ENCODE results near the gene ZBTB17. TPM values are rescaled to one million over a fixed set of nuclear protein-coding genes. Genes with fewer than 3 reads are reported as not detected.
A peak's percentile ranks its signal among the peaks of the same experiment; 100 is the strongest.

ZBTB17 gene
- total and polyA plus RNA-seq, 9 of the 15 experiments (the other 6 are each of a cell fraction or from before 2014, with no cell fraction given) = 1.1 to 53.4 (median 29.6) TPM

DNA sequence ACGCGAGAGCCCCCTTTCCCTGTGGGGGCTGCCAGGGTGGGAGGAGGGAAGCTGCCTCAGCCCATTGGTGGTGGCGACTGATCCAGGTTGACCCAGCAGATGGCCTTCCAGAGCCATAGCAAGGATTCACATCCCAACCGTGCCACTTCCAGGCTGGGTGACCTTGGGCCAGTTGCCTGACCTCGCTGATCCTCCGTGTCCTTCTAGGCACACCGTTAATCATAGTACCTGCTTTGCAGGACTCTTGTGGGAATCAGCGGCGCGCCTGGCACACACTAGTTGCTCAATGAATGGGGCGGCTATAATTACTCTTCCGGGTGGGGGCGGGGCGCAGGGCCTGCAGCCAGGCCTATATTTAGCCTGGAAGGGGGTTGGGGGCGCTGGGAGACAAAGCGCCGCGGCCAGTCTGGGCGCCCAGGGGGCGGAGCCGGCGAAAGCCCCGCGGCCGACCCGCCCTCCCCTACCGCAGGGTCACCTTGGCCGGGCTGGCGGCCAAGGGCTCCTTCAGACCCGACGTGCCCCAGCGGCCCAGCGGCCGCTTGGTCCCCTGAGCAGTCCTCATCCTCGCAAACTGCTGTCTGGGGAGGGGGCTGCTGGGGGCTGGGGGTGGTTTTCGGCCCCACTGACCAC lies 36.8 kb upstream of the ZBTB17 start (continued):
- TF ChIP-seq MXD1 (CRISPR knock-in tag; IDR thresholded peaks at IDR 0.05; ENCODE audit: borderline replicate concordance, poor library complexity, severe bottlenecking) = no peak
- peak; percentile 43; the same call in 1 of the 2 replicates for TF ChIP-seq GABPA (tag; conservative IDR thresholded peaks at IDR 0.05; ENCODE audit: low read depth)
- no peak for TF ChIP-seq GTF3C2 (IDR thresholded peaks at IDR 0.05; ENCODE audit: borderline replicate concordance, extremely low read depth, insufficient read length)
- TF ChIP-seq HIVEP1 (CRISPR knock-in tag; IDR thresholded peaks at IDR 0.05) = no peak
- TF ChIP-seq, protein P1, sequence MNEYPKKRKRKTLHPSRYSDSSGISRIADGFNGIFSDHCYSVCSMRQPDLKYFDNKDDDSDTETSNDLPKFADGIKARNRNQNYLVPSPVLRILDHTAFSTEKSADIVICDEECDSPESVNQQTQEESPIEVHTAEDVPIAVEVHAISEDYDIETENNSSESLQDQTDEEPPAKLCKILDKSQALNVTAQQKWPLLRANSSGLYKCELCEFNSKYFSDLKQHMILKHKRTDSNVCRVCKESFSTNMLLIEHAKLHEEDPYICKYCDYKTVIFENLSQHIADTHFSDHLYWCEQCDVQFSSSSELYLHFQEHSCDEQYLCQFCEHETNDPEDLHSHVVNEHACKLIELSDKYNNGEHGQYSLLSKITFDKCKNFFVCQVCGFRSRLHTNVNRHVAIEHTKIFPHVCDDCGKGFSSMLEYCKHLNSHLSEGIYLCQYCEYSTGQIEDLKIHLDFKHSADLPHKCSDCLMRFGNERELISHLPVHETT (CRISPR knock-in tag; conservative IDR thresholded peaks at IDR 0.05 in 1 of 2, IDR thresholded peaks at IDR 0.05 in 1 of 2) = no peak
- peak; percentile 85 for TF ChIP-seq ZFP36 (IDR thresholded peaks at IDR 0.05; ENCODE audit: low read depth, low read length, partially characterized antibody)
- no peak for TF ChIP-seq POLR2B (IDR thresholded peaks at IDR 0.05; ENCODE audit: low read depth, partially characterized antibody)
- no peak for TF ChIP-seq CBFA2T3 (IDR thresholded peaks at IDR 0.05)
- TF ChIP-seq, protein P2, sequence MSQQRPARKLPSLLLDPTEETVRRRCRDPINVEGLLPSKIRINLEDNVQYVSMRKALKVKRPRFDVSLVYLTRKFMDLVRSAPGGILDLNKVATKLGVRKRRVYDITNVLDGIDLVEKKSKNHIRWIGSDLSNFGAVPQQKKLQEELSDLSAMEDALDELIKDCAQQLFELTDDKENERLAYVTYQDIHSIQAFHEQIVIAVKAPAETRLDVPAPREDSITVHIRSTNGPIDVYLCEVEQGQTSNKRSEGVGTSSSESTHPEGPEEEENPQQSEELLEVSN (IDR thresholded peaks at IDR 0.05; ENCODE audit: borderline replicate concordance in 1 of 2, extremely low read depth in 1 of 2, insufficient read depth in 1 of 2, insufficient read length in 1 of 2, low read depth in 1 of 2, low read length in 1 of 2, poor library complexity in 1 of 2, severe bottlenecking in 1 of 2) = no peak
- TF ChIP-seq, protein P3, sequence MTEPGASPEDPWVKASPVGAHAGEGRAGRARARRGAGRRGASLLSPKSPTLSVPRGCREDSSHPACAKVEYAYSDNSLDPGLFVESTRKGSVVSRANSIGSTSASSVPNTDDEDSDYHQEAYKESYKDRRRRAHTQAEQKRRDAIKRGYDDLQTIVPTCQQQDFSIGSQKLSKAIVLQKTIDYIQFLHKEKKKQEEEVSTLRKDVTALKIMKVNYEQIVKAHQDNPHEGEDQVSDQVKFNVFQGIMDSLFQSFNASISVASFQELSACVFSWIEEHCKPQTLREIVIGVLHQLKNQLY (CRISPR knock-in tag; conservative IDR thresholded peaks at IDR 0.05) = no peak
- no peak for TF ChIP-seq TAF15 (IDR thresholded peaks at IDR 0.05; ENCODE audit: low read depth, low read length)
- peak; percentile 45; the same call in 1 of the 2 replicates for TF ChIP-seq JUND (IDR thresholded peaks at IDR 0.05; ENCODE audit: borderline replicate concordance, low read depth, low read length)
- no peak for TF ChIP-seq JUND (tag; IDR thresholded peaks at IDR 0.05; ENCODE audit: borderline replicate concordance, low read depth, low read length)
- TF ChIP-seq PRPF4 (IDR thresholded peaks at IDR 0.05; ENCODE audit: insufficient read depth, low read depth, low read length, poor library complexity, severe bottlenecking) = peak; percentile 72
- TF ChIP-seq L3MBTL2 (IDR thresholded peaks at IDR 0.05) = no peak
- TF ChIP-seq, protein P4, sequence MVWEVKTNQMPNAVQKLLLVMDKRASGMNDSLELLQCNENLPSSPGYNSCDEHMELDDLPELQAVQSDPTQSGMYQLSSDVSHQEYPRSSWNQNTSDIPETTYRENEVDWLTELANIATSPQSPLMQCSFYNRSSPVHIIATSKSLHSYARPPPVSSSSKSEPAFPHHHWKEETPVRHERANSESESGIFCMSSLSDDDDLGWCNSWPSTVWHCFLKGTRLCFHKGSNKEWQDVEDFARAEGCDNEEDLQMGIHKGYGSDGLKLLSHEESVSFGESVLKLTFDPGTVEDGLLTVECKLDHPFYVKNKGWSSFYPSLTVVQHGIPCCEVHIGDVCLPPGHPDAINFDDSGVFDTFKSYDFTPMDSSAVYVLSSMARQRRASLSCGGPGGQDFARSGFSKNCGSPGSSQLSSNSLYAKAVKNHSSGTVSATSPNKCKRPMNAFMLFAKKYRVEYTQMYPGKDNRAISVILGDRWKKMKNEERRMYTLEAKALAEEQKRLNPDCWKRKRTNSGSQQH (CRISPR knock-in tag; IDR thresholded peaks at IDR 0.05) = no peak
- peak; percentile 64 for TF ChIP-seq CHD2 (IDR thresholded peaks at IDR 0.05; ENCODE audit: low read depth, low read length)

Data from K562 (cell line).